ENCODE measurements around the gene MRC2.
A peak's percentile ranks its signal among the peaks of the same experiment; 100 is the strongest.

Gene MRC2

GRCh38 chr17:62666061-62666800 lies 38.8 kb downstream of the MRC2 start:
- H3K9me3 ChIP-seq: no peaks in the 10 kb centered on the region
- no peak for TF ChIP-seq CTCF (IDR thresholded peaks at IDR 0.05; ENCODE audit: low read depth, low read length)
- peaks cover 8% of the 10 kb centered on the region for H3K4me1 ChIP-seq
- no peak for DNase-seq
- H3K27me3 ChIP-seq: no peaks in the 10 kb centered on the region
- no peaks in the 10 kb centered on the region for H3K36me3 ChIP-seq
- H3K4me3 ChIP-seq (ENCODE audit: low read depth, low read length): no peak overlapping the region

- Histone ChIP-seq H3K9me3 (no peaks in the 10 kb centered on the region), H3K4me1 (peaks cover 16% of the 10 kb centered on the region), H3K27me3 (no peaks in the 10 kb centered on the region), H3K4me3 (ENCODE audit: low read depth, low read length) (no peak overlapping the region), H3K36me3 (no peaks in the 10 kb centered on the region)
- TF ChIP-seq CTCF (IDR thresholded peaks at IDR 0.05; ENCODE audit: low read depth, low read length): no peak
- DNase-seq: no peak
Observed at GRCh38 chr17:62666801-62667591, 39.5 kb downstream of the MRC2 start.

- peak; percentile 88 for DNase-seq
- Histone ChIP-seq H3K36me3 (no peaks in the 10 kb centered on the region), H3K4me3 (ENCODE audit: low read depth, low read length) (no peak overlapping the region), H3K9me3 (no peaks in the 10 kb centered on the region), H3K27me3 (no peaks in the 10 kb centered on the region), H3K4me1 (peaks cover 21% of the 10 kb centered on the region)
- TF ChIP-seq CTCF (IDR thresholded peaks at IDR 0.05; ENCODE audit: low read depth, low read length): no peak
Observed at GRCh38 chr17:62668091-62668804, 40.8 kb downstream of the MRC2 start.

- TF ChIP-seq CTCF (IDR thresholded peaks at IDR 0.05; ENCODE audit: low read depth, low read length): no peak
- peaks cover 21% of the 10 kb centered on the region for H3K4me1 ChIP-seq
- no peak for DNase-seq
- H3K27me3 ChIP-seq: no peaks in the 10 kb centered on the region
- H3K36me3 ChIP-seq: no peaks in the 10 kb centered on the region
- H3K9me3 ChIP-seq: no peaks in the 10 kb centered on the region
- no peak overlapping the region for H3K4me3 ChIP-seq (ENCODE audit: low read depth, low read length)
Observed at GRCh38 chr17:62670202-62670821, 42.8 kb downstream of the MRC2 start.

GRCh38 chr17:62671553-62671952 lies 44.1 kb downstream of the MRC2 start:
- Histone ChIP-seq H3K9me3 (no peaks in the 10 kb centered on the region), H3K4me3 (ENCODE audit: low read depth, low read length) (peak overlapping the region; percentile 24), H3K4me1 (peaks cover 21% of the 10 kb centered on the region), H3K27me3 (no peaks in the 10 kb centered on the region), H3K36me3 (no peaks in the 10 kb centered on the region)
- peak; percentile 43; the same call in 1 of the 2 replicates for TF ChIP-seq CTCF (IDR thresholded peaks at IDR 0.05; ENCODE audit: low read depth, low read length)
- peak; percentile 87 for DNase-seq

Data from BE2C (cell line).